Activated T-cell treated with anti-CD3 and anti-CD28 coated beads, Interleukin-2, amount 50 U/mL, for 24 hours (primary cell): Measurements from ENCODE around the gene SRD5A1.

Source experiments
- DNase-seq: peaks from one replicate; pipeline ENCODE4 v3.0.0-alpha.2; 2020
- H3K27ac Mint-ChIP-seq: 2 replicates; pipeline ENCODE4 v1.8.0; 2020; ENCODE audit warnings: mild to moderate bottlenecking, mixed read lengths
- H3K27me3 Mint-ChIP-seq: 2 replicates; pipeline ENCODE4 v1.8.0; 2020; ENCODE audit warnings: mixed read lengths
- H3K36me3 Mint-ChIP-seq: 2 replicates; pipeline ENCODE4 v1.8.0; 2020; ENCODE audit warnings: low read depth, mixed read lengths
- H3K4me1 Mint-ChIP-seq: 2 replicates; pipeline ENCODE4 v1.8.0; 2020; ENCODE audit warnings: low read depth, mixed read lengths
- H3K4me3 Mint-ChIP-seq: 2 replicates; pipeline ENCODE4 v1.8.0; 2020; ENCODE audit warnings: mild to moderate bottlenecking, moderate library complexity, mixed read lengths
- H3K9me3 Mint-ChIP-seq: 2 replicates; pipeline ENCODE4 v1.8.0; 2020; ENCODE audit warnings: mixed read lengths

The SRD5A1 gene

GRCh38 chr5:6632888-6633468, at the start of gene SRD5A1, which contains the start of gene NSUN2:
Gene SRD5A1 (plus strand): TSS chr5:6633440. CDS start chr5:6633577, 137 bp downstream.
Gene NSUN2 (minus strand): TSS chr5:6633044. CDS start chr5:6632979, 65 bp downstream.
- Mint-ChIP-seq H3K27me3 (no peaks in the 10 kb centered on the region), H3K9me3 (no peaks in the 10 kb centered on the region), H3K27ac (peak within 1 kb of the TSS; percentile 99), H3K4me1 (peaks cover 40% of the 10 kb centered on the region), H3K4me3 (peak within 1 kb of the TSS; percentile 99), H3K36me3 (peaks cover 60% of the 10 kb centered on the region)
- DNase-seq = peak; percentile 98

GRCh38 chr5:6584101-6584645, 49.1 kb upstream of the SRD5A1 start:
- Mint-ChIP-seq H3K36me3 (no peaks in the 10 kb centered on the region), H3K9me3 (no peaks in the 10 kb centered on the region), H3K27ac (no peak overlapping the region), H3K4me3 (no peak overlapping the region), H3K4me1 (no peaks in the 10 kb centered on the region), H3K27me3 (peaks cover 72% of the 10 kb centered on the region)
- no peak for DNase-seq

- no peak overlapping the region for H3K27ac Mint-ChIP-seq
- H3K4me3 Mint-ChIP-seq = no peak overlapping the region
Measured at GRCh38 chr5:6584727-6585126, 48.5 kb upstream of the SRD5A1 start.

GRCh38 chr5:6585168-6585567, 48.1 kb upstream of the SRD5A1 start:
- Mint-ChIP-seq H3K27ac (no peak overlapping the region), H3K9me3 (no peaks in the 10 kb centered on the region), H3K27me3 (peaks cover 63% of the 10 kb centered on the region)

More at GRCh38 chr5:6584727-6585126, 48.5 kb upstream of the SRD5A1 start:
- DNase-seq = no peak
- Mint-ChIP-seq H3K27me3 (peaks cover 67% of the 10 kb centered on the region), H3K9me3 (no peaks in the 10 kb centered on the region), H3K36me3 (no peaks in the 10 kb centered on the region), H3K4me1 (no peaks in the 10 kb centered on the region)

GRCh38 chr5:6585939-6586646, 47.1 kb upstream of the SRD5A1 start:
- no peaks in the 10 kb centered on the region for H3K9me3 Mint-ChIP-seq
- H3K36me3 Mint-ChIP-seq = no peaks in the 10 kb centered on the region
- H3K27me3 Mint-ChIP-seq = peaks cover 56% of the 10 kb centered on the region
- H3K27ac Mint-ChIP-seq = no peak overlapping the region
- DNase-seq = no peak
- H3K4me1 Mint-ChIP-seq = no peaks in the 10 kb centered on the region
- H3K4me3 Mint-ChIP-seq = no peak overlapping the region

More at GRCh38 chr5:6585168-6585567, 48.1 kb upstream of the SRD5A1 start:
- Mint-ChIP-seq H3K4me1 (no peaks in the 10 kb centered on the region), H3K4me3 (no peak overlapping the region), H3K36me3 (no peaks in the 10 kb centered on the region)
- DNase-seq = no peak

- DNase-seq = no peak
- H3K27me3 Mint-ChIP-seq = peaks cover 51% of the 10 kb centered on the region
- H3K4me1 Mint-ChIP-seq = no peaks in the 10 kb centered on the region
- no peak overlapping the region for H3K27ac Mint-ChIP-seq
- no peaks in the 10 kb centered on the region for H3K9me3 Mint-ChIP-seq
- H3K36me3 Mint-ChIP-seq = no peaks in the 10 kb centered on the region
- no peak overlapping the region for H3K4me3 Mint-ChIP-seq
Measured at GRCh38 chr5:6586647-6587042, 46.6 kb upstream of the SRD5A1 start.

- no peaks in the 10 kb centered on the region for H3K36me3 Mint-ChIP-seq
- H3K27ac Mint-ChIP-seq = no peak overlapping the region
- H3K4me1 Mint-ChIP-seq = no peaks in the 10 kb centered on the region
- H3K4me3 Mint-ChIP-seq = no peak overlapping the region
- H3K27me3 Mint-ChIP-seq = peaks cover 46% of the 10 kb centered on the region
- H3K9me3 Mint-ChIP-seq = no peaks in the 10 kb centered on the region
- DNase-seq = no peak
Measured at GRCh38 chr5:6587171-6587570, 46.1 kb upstream of the SRD5A1 start.

- no peak for DNase-seq
- Mint-ChIP-seq H3K9me3 (no peaks in the 10 kb centered on the region), H3K27me3 (peaks cover 17% of the 10 kb centered on the region), H3K36me3 (peaks cover 2% of the 10 kb centered on the region), H3K4me3 (no peak overlapping the region), H3K27ac (no peak overlapping the region), H3K4me1 (no peaks in the 10 kb centered on the region)
Measured at GRCh38 chr5:6590581-6590980, 42.7 kb upstream of the SRD5A1 start.

GRCh38 chr5:6591671-6592288, 41.5 kb upstream of the SRD5A1 start:
- no peak for DNase-seq
- H3K27me3 Mint-ChIP-seq = peaks cover 6% of the 10 kb centered on the region
- H3K27ac Mint-ChIP-seq = no peak overlapping the region
- H3K4me1 Mint-ChIP-seq = no peaks in the 10 kb centered on the region
- H3K36me3 Mint-ChIP-seq = peaks cover 13% of the 10 kb centered on the region
- H3K9me3 Mint-ChIP-seq = no peaks in the 10 kb centered on the region
- no peak overlapping the region for H3K4me3 Mint-ChIP-seq

- no peak overlapping the region for H3K27ac Mint-ChIP-seq
- no peaks in the 10 kb centered on the region for H3K4me1 Mint-ChIP-seq
- H3K27me3 Mint-ChIP-seq = no peaks in the 10 kb centered on the region
Measured at GRCh38 chr5:6592601-6593000, 40.6 kb upstream of the SRD5A1 start.

GRCh38 chr5:6593148-6594016, 39.9 kb upstream of the SRD5A1 start:
- H3K4me1 Mint-ChIP-seq = no peaks in the 10 kb centered on the region
- no peak overlapping the region for H3K4me3 Mint-ChIP-seq
- no peaks in the 10 kb centered on the region for H3K27me3 Mint-ChIP-seq
- no peak for DNase-seq
- no peak overlapping the region for H3K27ac Mint-ChIP-seq
- H3K36me3 Mint-ChIP-seq = peaks cover 29% of the 10 kb centered on the region
- H3K9me3 Mint-ChIP-seq = no peaks in the 10 kb centered on the region

More at GRCh38 chr5:6592601-6593000, 40.6 kb upstream of the SRD5A1 start:
- peaks cover 21% of the 10 kb centered on the region for H3K36me3 Mint-ChIP-seq
- no peak for DNase-seq
- H3K9me3 Mint-ChIP-seq = no peaks in the 10 kb centered on the region
- H3K4me3 Mint-ChIP-seq = no peak overlapping the region

- Mint-ChIP-seq H3K36me3 (peaks cover 36% of the 10 kb centered on the region), H3K27ac (no peak overlapping the region), H3K4me1 (no peaks in the 10 kb centered on the region), H3K4me3 (no peak overlapping the region), H3K9me3 (no peaks in the 10 kb centered on the region), H3K27me3 (no peaks in the 10 kb centered on the region)
- no peak for DNase-seq
Measured at GRCh38 chr5:6594066-6594465, 39.2 kb upstream of the SRD5A1 start.

GRCh38 chr5:6595405-6595804, 37.8 kb upstream of the SRD5A1 start:
- H3K36me3 Mint-ChIP-seq = peaks cover 49% of the 10 kb centered on the region
- H3K9me3 Mint-ChIP-seq = no peaks in the 10 kb centered on the region
- no peak overlapping the region for H3K27ac Mint-ChIP-seq
- DNase-seq = no peak
- H3K27me3 Mint-ChIP-seq = no peaks in the 10 kb centered on the region
- no peaks in the 10 kb centered on the region for H3K4me1 Mint-ChIP-seq
- H3K4me3 Mint-ChIP-seq = no peak overlapping the region

- H3K36me3 Mint-ChIP-seq = peaks cover 59% of the 10 kb centered on the region
Measured at GRCh38 chr5:6596388-6596787, 36.9 kb upstream of the SRD5A1 start.

More at GRCh38 chr5:6596388-6596787, 36.9 kb upstream of the SRD5A1 start:
- Mint-ChIP-seq H3K4me3 (no peak overlapping the region), H3K9me3 (no peaks in the 10 kb centered on the region), H3K27ac (no peak overlapping the region), H3K27me3 (no peaks in the 10 kb centered on the region), H3K4me1 (no peaks in the 10 kb centered on the region)
- no peak for DNase-seq
